ENCODE results near the gene IMPDH1. TPM values are rescaled to one million over a fixed set of nuclear protein-coding genes. Genes with fewer than 3 reads are reported as not detected.

Gene IMPDH1
- total and polyA plus RNA-seq, 4 donors = 25.9 to 136 (median 61.9) TPM

DNA sequence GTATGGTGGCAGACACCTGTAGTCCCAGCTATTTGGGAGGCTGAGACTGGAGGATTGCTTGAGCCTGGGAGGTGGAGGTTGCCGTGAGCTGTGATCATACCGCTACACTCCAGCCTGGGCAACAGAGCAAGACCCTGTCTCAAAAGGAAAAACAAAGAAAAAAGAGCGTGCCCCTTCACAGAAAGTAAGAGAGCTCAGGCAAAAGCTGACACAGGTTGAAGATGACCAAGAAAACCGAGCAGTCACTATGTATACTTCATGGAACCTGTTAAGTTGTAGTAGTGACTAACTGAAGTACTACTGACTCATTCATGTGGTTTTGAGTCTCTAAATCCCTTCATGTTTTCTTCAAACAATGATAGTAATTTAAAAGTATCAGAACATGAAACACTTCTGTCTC, 47.1 kb downstream of the IMPDH1 start:
- ATAC-seq (ENCODE audit: insufficient read depth, low FRiP score) = no peak
- TF ChIP-seq, protein P1, sequence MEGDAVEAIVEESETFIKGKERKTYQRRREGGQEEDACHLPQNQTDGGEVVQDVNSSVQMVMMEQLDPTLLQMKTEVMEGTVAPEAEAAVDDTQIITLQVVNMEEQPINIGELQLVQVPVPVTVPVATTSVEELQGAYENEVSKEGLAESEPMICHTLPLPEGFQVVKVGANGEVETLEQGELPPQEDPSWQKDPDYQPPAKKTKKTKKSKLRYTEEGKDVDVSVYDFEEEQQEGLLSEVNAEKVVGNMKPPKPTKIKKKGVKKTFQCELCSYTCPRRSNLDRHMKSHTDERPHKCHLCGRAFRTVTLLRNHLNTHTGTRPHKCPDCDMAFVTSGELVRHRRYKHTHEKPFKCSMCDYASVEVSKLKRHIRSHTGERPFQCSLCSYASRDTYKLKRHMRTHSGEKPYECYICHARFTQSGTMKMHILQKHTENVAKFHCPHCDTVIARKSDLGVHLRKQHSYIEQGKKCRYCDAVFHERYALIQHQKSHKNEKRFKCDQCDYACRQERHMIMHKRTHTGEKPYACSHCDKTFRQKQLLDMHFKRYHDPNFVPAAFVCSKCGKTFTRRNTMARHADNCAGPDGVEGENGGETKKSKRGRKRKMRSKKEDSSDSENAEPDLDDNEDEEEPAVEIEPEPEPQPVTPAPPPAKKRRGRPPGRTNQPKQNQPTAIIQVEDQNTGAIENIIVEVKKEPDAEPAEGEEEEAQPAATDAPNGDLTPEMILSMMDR (IDR thresholded peaks at IDR 0.05; ENCODE audit: control extremely low read depth, extremely low read depth) = no peak
- DNase-seq = no peak
- peaks cover 0 to 20% (median 6%) of the 10 kb centered on the region in 5 donors for H3K4me1 ChIP-seq (ENCODE audit: control insufficient read depth in 5 of 5, insufficient read depth in 5 of 5, low read length in 5 of 5)
- no peak overlapping the region for H3K27ac ChIP-seq (ENCODE audit: low read depth in 1 of 2, low read length in 1 of 2)
- H3K36me3 ChIP-seq (ENCODE audit: control insufficient read depth in 4 of 4, insufficient read depth in 4 of 4, low read length in 4 of 4) = no peaks in the 10 kb centered on the region
- 78 to 82% methylated on average over 4 of the region's 4 CpGs for WGBS, 2 donors
- H3K9me3 ChIP-seq (ENCODE audit: control insufficient read depth in 4 of 4, insufficient read depth in 3 of 4, low read length in 3 of 4) = no peaks in the 10 kb centered on the region
- H3K9ac ChIP-seq (ENCODE audit: insufficient read depth in 1 of 2, low read length in 2 of 2) = no peak overlapping the region
- H3K4me3 ChIP-seq = no peak overlapping the region
- H3K27me3 ChIP-seq (ENCODE audit: control insufficient read depth in 3 of 3, insufficient read depth in 3 of 3, low read length in 2 of 3) = peaks cover 4 to 37% (median 9%) of the 10 kb centered on the region in 3 donors

DNA sequence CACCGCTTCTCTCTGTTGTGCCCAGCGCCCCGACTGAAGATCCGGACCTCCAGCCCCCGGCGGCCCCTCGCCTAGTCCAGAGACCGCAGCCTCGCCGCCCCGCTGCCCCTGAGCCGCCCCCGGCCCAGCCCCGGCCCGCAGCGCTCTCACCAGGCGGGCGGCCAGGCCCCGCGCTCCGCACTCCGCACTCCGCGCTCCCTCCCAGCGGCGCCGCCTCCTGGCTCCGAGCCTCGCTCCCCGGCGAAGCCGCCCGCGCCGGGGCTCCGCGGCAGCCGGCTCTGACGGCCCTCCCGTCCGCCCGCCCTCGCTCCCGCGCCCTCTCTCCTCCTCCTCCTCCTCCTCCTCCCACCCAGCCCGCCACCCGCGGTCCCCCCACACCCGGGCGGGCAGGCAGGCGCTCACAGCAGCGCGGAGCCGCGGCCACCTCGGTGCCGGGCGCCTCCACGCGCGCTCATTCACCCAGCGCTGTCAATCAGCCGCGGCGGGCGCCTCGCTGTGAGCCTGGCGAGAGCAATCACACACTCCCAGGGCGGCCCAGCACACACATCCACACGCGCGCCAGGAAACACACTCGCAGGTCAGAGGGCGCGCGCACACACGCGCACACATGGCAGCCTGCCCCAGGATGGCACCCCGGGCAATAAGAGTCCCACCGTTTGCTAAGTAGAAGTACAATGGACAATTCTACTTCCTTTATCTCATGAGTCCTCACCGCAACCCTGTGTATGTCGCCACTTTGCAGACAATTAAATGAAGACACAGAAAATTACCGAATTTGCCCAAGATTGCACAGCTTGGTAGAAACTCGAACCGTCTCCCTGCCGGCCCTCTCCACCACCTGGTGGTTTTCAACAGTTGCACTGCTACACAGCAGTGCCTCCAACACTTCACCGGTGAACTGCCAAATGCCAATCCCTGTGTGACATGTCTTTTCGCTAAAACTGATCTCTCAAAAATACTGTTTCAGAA, 48.1 kb downstream of the IMPDH1 start, which contains the start of gene PRRT4:
PRRT4 (minus strand) TSS at position 280 of the 969 bp plus-strand sequence.
- TF ChIP-seq, protein P1 (IDR thresholded peaks at IDR 0.05; ENCODE audit: control extremely low read depth, extremely low read depth) = no peak
- 1% methylated on average over 77 to 88 of the region's 88 CpGs for WGBS, 2 donors
- H3K9ac ChIP-seq (ENCODE audit: insufficient read depth in 1 of 2, low read length in 2 of 2) = no peak within 1 kb of the TSS
- no peaks in the 10 kb centered on the region for H3K9me3 ChIP-seq (ENCODE audit: control insufficient read depth in 4 of 4, insufficient read depth in 3 of 4, low read length in 3 of 4)
- H3K4me3 ChIP-seq = peak within 1 kb of the TSS; percentile 11
- H3K27me3 ChIP-seq (ENCODE audit: control insufficient read depth in 3 of 3, insufficient read depth in 3 of 3, low read length in 2 of 3) = peaks cover 4 to 31% (median 7%) of the 10 kb centered on the region in 3 donors
- peaks cover 0 to 20% (median 6%) of the 10 kb centered on the region in 5 donors for H3K4me1 ChIP-seq (ENCODE audit: control insufficient read depth in 5 of 5, insufficient read depth in 5 of 5, low read length in 5 of 5)
- H3K36me3 ChIP-seq (ENCODE audit: control insufficient read depth in 4 of 4, insufficient read depth in 4 of 4, low read length in 4 of 4) = no peaks in the 10 kb centered on the region
- H3K27ac ChIP-seq (ENCODE audit: low read depth in 1 of 2, low read length in 1 of 2) = no peak within 1 kb of the TSS
- ATAC-seq (ENCODE audit: insufficient read depth, low FRiP score) (peak; percentile 71), DNase-seq (peak; percentile 50 to 70 (median 62))

DNA sequence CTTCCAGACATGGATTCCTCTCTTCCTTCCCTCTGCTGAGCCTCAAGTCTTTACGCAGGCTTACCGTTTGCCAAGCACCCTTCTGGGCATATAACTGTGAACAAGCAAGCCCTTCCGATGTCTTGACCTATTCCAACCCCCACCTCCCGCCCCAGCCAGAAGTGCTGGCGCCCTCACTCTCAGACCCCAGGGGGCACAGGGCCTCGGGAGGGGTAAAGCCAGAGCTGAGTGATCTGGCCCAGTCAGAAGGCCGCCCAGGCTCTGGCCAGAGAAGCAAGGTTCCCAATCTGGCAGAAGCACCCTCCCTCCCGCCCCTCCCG, 49.5 kb downstream of the IMPDH1 start:
- H3K27ac ChIP-seq (ENCODE audit: low read depth in 1 of 2, low read length in 1 of 2) = no peak overlapping the region
- 11 to 25% methylated on average over 9 of the region's 9 CpGs for WGBS, 2 donors
- H3K36me3 ChIP-seq (ENCODE audit: control insufficient read depth in 4 of 4, insufficient read depth in 4 of 4, low read length in 4 of 4) = no peaks in the 10 kb centered on the region
- TF ChIP-seq, protein P1 (IDR thresholded peaks at IDR 0.05; ENCODE audit: control extremely low read depth, extremely low read depth) = no peak
- no peak for ATAC-seq (ENCODE audit: insufficient read depth, low FRiP score)
- H3K4me3 ChIP-seq = no peak overlapping the region
- H3K9me3 ChIP-seq (ENCODE audit: control insufficient read depth in 4 of 4, insufficient read depth in 3 of 4, low read length in 3 of 4) = no peaks in the 10 kb centered on the region
- peak in 1 of 3 donors; percentile 40 for DNase-seq
- peaks cover 0 to 20% (median 6%) of the 10 kb centered on the region in 5 donors for H3K4me1 ChIP-seq (ENCODE audit: control insufficient read depth in 5 of 5, insufficient read depth in 5 of 5, low read length in 5 of 5)
- H3K9ac ChIP-seq (ENCODE audit: insufficient read depth in 1 of 2, low read length in 2 of 2) = peak overlapping the region in 1 of 2 donors; percentile 29
- peaks cover 4 to 18% (median 7%) of the 10 kb centered on the region in 3 donors for H3K27me3 ChIP-seq (ENCODE audit: control insufficient read depth in 3 of 3, insufficient read depth in 3 of 3, low read length in 2 of 3)
